Measurements from ENCODE around the gene AREG. TPM values are rescaled to one million over a fixed set of nuclear protein-coding genes. Genes with fewer than 3 reads are reported as not detected.

Gene AREG
- polyA plus RNA-seq, 1 experiment, result 2.4 TPM

GRCh38 chr4:74453037-74453635 is 8.2 kb downstream of the AREG start:
- ChIA-PET POLR2A (interaction anchor here (0.7 kb wide), 2 partner anchors 53 to 344 kb away, joined by 5 to 6 read pairs; no protein-coding TSS in a partner anchor), CTCF (interaction anchor here (0.7 to 1.6 kb wide), 2 partner anchors 8 to 1171 kb away, joined by 5 to 7 read pairs; partner anchors contain the start of gene AREG)
- H3K9me3 ChIP-seq (ENCODE audit: control insufficient read depth, insufficient read depth, low read length), result no peaks in the 10 kb centered on the region

GRCh38 chr4:74453829-74454742 is 9.2 kb downstream of the AREG start:
- TF ChIP-seq, protein P1, sequence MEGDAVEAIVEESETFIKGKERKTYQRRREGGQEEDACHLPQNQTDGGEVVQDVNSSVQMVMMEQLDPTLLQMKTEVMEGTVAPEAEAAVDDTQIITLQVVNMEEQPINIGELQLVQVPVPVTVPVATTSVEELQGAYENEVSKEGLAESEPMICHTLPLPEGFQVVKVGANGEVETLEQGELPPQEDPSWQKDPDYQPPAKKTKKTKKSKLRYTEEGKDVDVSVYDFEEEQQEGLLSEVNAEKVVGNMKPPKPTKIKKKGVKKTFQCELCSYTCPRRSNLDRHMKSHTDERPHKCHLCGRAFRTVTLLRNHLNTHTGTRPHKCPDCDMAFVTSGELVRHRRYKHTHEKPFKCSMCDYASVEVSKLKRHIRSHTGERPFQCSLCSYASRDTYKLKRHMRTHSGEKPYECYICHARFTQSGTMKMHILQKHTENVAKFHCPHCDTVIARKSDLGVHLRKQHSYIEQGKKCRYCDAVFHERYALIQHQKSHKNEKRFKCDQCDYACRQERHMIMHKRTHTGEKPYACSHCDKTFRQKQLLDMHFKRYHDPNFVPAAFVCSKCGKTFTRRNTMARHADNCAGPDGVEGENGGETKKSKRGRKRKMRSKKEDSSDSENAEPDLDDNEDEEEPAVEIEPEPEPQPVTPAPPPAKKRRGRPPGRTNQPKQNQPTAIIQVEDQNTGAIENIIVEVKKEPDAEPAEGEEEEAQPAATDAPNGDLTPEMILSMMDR (IDR thresholded peaks at IDR 0.05; ENCODE audit: low read depth, low read length), result no peak
- ChIA-PET POLR2A (interaction anchor here (0.7 kb wide), 2 partner anchors 52 to 345 kb away, joined by 5 to 6 read pairs; no protein-coding TSS in a partner anchor), CTCF (interaction anchor here (0.7 to 1.6 kb wide), 2 partner anchors 9 to 1172 kb away, joined by 5 to 7 read pairs; partner anchors contain the start of gene AREG)
- no peak for DNase-seq (ENCODE audit: low read depth, low spot score)
- H3K9me3 ChIP-seq (ENCODE audit: control insufficient read depth, insufficient read depth, low read length), result no peaks in the 10 kb centered on the region
- H3K4me3 ChIP-seq (ENCODE audit: low read depth, low read length), result no peak overlapping the region
- H3K27me3 ChIP-seq (ENCODE audit: control insufficient read depth, insufficient read depth, low read length), result no peaks in the 10 kb centered on the region
- no peak overlapping the region for H3K27ac ChIP-seq (ENCODE audit: low read depth, low read length)

More at GRCh38 chr4:74453037-74453635, 8.2 kb downstream of the AREG start:
- Histone ChIP-seq H3K4me3 (ENCODE audit: low read depth, low read length) (no peak overlapping the region), H3K27me3 (ENCODE audit: control insufficient read depth, insufficient read depth, low read length) (no peaks in the 10 kb centered on the region), H3K27ac (ENCODE audit: low read depth, low read length) (no peak overlapping the region)
- no peak for DNase-seq (ENCODE audit: low read depth, low spot score)
- TF ChIP-seq, protein P1 (IDR thresholded peaks at IDR 0.05; ENCODE audit: low read depth, low read length), result no peak

DNA sequence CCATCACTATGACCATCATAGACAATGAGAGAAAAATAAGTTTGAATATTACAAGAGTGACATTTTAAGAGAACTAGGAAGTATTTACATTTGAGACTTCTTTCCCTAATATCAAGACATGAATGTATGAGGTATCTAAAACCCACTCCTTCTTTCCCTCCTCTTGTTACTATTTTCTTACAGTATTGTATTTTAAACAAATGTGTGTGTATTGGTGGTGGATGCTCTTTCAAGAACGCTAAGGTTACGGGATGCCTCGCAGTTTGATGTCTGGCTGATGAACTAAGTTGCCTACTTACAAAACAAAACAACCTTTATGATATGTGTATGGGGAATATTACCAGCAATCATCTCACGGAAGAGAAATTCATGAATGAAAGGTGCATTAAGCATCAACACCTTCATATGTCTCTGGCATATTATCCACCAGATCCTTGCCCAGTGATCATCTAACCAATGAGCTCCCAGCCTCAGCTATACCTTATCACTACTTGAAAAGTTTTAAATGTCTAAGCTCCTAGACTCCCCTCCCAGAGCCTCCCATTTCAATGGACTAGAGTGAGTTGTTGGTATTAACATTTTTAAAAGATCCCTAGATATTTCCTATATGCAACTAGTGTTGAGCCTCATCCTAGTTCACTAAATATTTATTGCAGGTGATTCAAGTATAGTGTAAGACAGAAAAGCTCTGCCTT is 10.6 kb downstream of the AREG start:
- TF ChIP-seq, protein P1 (IDR thresholded peaks at IDR 0.05; ENCODE audit: low read depth, low read length), result no peak
- Histone ChIP-seq H3K9me3 (ENCODE audit: control insufficient read depth, insufficient read depth, low read length) (no peaks in the 10 kb centered on the region), H3K4me3 (ENCODE audit: low read depth, low read length) (no peak overlapping the region), H3K27ac (ENCODE audit: low read depth, low read length) (no peak overlapping the region), H3K27me3 (ENCODE audit: control insufficient read depth, insufficient read depth, low read length) (no peaks in the 10 kb centered on the region)
- POLR2A ChIA-PET, result interaction anchor here (1.2 to 1.6 kb wide), 2 partner anchors 10 to 167 kb away, joined by 3 read pairs; partner anchors contain the start of gene AREG
- CTCF ChIA-PET, result no interaction called here
- DNase-seq (ENCODE audit: low read depth, low spot score), result no peak

- Histone ChIP-seq H3K4me3 (ENCODE audit: low read depth, low read length) (no peak overlapping the region), H3K27ac (ENCODE audit: low read depth, low read length) (no peak overlapping the region), H3K27me3 (ENCODE audit: control insufficient read depth, insufficient read depth, low read length) (no peaks in the 10 kb centered on the region), H3K9me3 (ENCODE audit: control insufficient read depth, insufficient read depth, low read length) (no peaks in the 10 kb centered on the region)
- DNase-seq (ENCODE audit: low read depth, low spot score), result no peak
- CTCF ChIA-PET, result interaction anchor here (1.0 kb wide), 1 partner anchor 11 kb away, joined by 4 read pairs; the partner anchor contains the start of gene AREG
- TF ChIP-seq, protein P1 (IDR thresholded peaks at IDR 0.05; ENCODE audit: low read depth, low read length), result no peak
- POLR2A ChIA-PET, result interaction anchor here (1.2 to 1.6 kb wide), 2 partner anchors 11 to 167 kb away, joined by 3 read pairs; partner anchors contain the start of gene AREG
These were observed 11.3 kb downstream of the AREG start for GRCh38 chr4:74456056-74456744.

Measured in AG04450 (cell line).